ENCODE measurements around the gene PSMB11.

DNA sequence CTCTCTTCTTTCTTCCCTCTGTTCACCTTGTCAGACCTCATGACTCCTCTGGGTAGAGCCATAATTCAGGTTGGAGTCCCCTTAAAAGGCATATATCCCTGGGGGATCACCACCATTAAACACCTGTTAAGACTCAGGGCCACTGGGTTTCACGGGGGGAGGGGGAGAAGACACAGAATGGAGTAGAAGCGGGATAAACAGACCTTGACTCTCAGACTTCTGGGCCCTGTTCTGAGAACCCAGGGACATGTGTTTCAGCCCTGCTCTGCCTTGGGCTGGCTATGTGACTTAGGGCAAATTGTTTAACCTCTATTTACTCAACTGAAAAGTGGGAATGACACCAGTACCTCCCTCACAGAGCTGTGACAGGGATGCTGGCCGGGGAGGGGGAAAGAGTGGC is 10.7 kb downstream of the PSMB11 start:
- TF ChIP-seq, protein P1, sequence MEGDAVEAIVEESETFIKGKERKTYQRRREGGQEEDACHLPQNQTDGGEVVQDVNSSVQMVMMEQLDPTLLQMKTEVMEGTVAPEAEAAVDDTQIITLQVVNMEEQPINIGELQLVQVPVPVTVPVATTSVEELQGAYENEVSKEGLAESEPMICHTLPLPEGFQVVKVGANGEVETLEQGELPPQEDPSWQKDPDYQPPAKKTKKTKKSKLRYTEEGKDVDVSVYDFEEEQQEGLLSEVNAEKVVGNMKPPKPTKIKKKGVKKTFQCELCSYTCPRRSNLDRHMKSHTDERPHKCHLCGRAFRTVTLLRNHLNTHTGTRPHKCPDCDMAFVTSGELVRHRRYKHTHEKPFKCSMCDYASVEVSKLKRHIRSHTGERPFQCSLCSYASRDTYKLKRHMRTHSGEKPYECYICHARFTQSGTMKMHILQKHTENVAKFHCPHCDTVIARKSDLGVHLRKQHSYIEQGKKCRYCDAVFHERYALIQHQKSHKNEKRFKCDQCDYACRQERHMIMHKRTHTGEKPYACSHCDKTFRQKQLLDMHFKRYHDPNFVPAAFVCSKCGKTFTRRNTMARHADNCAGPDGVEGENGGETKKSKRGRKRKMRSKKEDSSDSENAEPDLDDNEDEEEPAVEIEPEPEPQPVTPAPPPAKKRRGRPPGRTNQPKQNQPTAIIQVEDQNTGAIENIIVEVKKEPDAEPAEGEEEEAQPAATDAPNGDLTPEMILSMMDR (IDR thresholded peaks at IDR 0.05), result no peak
- TF ChIP-seq EZH2phosphoT487 (IDR thresholded peaks at IDR 0.05), result no peak

Measured in neural progenitor cell (in vitro differentiated cells).